ENCODE data around the gene SULF2.

Gene SULF2

DNA sequence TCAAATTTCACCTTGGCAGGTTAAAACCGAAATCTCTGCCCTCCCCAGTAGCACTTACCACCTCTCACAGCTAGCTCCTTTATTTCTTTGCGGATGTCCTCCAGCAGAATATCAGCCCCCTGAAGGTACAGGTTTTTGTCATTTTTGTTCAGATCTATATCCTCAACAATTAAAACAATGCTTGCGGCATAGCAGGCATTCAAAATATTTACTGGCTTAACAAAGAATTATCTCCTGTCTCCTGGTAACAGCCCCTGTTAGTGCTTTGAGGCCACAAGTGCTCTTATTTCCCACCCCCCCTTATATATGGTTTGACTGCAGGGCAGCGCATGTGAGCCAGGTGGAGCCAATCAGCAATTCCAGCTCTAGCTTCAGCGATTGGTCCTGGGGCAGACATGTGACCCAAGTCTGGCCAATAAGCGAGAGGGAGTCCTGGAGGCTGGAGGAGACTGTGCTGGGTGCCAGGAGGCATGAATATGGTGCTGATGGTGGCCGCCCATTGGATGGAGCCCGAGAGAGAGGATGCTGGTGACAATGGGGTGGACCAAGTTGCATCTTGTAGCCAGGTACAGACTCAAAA, 21.0 kb downstream of the SULF2 start:
- no peak for DNase-seq (ENCODE audit: insufficient read length, low spot score)
- TF ChIP-seq, protein P1, sequence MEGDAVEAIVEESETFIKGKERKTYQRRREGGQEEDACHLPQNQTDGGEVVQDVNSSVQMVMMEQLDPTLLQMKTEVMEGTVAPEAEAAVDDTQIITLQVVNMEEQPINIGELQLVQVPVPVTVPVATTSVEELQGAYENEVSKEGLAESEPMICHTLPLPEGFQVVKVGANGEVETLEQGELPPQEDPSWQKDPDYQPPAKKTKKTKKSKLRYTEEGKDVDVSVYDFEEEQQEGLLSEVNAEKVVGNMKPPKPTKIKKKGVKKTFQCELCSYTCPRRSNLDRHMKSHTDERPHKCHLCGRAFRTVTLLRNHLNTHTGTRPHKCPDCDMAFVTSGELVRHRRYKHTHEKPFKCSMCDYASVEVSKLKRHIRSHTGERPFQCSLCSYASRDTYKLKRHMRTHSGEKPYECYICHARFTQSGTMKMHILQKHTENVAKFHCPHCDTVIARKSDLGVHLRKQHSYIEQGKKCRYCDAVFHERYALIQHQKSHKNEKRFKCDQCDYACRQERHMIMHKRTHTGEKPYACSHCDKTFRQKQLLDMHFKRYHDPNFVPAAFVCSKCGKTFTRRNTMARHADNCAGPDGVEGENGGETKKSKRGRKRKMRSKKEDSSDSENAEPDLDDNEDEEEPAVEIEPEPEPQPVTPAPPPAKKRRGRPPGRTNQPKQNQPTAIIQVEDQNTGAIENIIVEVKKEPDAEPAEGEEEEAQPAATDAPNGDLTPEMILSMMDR (IDR thresholded peaks at IDR 0.05; ENCODE audit: insufficient read depth, missing control alignments): no peak
- no peak for FAIRE-seq

DNA sequence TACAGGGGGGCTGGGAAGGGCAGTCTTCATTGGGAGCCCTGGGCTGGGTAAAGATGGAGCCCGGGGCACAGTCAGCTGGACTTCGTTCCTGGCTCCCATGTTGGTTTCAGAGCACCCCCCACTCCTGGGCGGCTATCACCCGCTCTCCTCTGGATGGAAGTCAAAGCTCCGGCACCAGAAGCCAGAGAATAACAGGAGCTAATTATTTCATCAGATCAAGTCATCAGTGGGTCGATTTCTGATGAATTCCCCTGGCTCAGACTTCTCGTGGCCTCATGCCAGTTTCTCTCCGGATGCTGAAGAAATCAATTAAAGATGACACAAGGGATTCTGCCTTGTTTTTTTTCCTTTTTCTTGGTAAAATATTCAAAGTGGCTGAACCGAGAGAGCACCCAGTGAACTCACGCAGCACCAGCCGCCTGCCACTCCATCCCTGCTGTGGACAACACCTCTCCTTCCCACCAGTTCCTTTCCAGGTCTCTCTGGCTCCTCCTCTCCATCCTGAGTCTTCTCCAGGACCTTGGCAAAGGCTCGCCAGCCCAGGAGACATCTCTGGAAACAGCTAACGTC, 22.5 kb downstream of the SULF2 start:
- TF ChIP-seq, protein P1 (IDR thresholded peaks at IDR 0.05; ENCODE audit: insufficient read depth, missing control alignments): no peak
- DNase-seq (ENCODE audit: insufficient read length, low spot score): no peak
- no peak for FAIRE-seq

DNA sequence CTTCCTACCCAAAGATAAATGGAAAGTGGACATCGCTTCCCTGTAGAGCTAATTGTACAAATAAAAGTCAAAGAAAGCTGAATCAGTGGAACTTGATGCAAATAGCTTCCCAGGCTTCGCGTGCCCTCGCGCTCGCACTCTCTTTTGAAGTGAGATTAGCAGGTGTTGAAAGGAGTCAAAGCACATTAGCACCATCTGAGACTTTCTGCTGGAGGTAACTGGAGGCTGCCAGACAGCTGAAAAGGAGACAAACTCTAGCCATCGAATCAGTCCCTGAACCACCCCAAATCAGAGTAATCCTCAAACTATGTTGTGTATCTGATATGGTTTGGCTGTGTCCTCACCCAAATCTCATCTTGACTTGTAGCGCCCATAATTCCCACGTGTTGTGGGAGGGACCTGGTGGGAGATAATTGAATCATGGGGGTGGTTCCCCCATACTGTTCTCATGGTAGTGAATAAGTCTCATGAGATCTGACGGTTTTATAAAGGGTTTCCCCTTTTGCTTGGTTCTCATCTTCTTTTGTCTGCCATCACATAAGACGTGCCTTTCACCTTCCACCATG, 23.7 kb downstream of the SULF2 start:
- no peak for FAIRE-seq
- DNase-seq (ENCODE audit: insufficient read length, low spot score): no peak
- TF ChIP-seq, protein P1 (IDR thresholded peaks at IDR 0.05; ENCODE audit: insufficient read depth, missing control alignments): no peak

DNA sequence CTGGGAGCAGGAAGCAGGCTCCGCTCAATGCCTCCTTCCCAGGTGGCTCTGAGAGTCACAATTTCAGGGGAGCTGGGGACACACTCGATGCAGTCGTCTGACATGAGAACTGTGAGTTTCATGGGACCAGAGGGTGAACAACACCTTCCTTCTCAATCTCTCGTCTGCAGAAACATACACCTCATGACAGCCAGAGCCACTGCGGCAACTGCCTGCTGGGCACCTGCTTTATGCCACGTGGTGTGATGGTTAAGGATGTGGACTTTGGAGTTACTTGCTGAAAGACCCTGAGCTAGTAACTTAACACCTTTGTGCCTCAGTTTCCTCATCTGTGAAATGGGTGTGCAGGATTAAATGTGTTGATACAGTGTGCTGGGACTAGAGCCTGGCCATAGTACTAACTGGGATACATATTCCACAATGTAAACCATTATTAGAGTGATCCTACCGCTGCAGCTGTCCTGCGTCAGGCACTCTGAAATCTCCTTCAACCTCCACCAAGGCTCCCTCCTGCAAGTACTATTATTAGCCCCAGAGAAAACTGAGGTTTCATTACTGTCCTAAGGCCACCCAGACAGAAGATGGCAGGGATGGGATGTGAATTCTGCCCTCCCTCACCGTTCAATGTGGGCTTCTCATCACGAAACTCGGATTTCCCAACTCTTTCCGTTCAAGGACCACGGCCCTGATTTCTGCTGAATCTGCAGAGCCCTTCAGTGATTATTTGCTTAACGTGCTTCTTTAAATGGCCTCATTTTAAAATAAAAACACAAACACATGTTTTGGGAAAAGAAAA, 24.4 kb downstream of the SULF2 start:
- no peak for FAIRE-seq
- TF ChIP-seq, protein P1 (IDR thresholded peaks at IDR 0.05; ENCODE audit: insufficient read depth, missing control alignments): no peak
- DNase-seq (ENCODE audit: insufficient read length, low spot score): no peak

DNA sequence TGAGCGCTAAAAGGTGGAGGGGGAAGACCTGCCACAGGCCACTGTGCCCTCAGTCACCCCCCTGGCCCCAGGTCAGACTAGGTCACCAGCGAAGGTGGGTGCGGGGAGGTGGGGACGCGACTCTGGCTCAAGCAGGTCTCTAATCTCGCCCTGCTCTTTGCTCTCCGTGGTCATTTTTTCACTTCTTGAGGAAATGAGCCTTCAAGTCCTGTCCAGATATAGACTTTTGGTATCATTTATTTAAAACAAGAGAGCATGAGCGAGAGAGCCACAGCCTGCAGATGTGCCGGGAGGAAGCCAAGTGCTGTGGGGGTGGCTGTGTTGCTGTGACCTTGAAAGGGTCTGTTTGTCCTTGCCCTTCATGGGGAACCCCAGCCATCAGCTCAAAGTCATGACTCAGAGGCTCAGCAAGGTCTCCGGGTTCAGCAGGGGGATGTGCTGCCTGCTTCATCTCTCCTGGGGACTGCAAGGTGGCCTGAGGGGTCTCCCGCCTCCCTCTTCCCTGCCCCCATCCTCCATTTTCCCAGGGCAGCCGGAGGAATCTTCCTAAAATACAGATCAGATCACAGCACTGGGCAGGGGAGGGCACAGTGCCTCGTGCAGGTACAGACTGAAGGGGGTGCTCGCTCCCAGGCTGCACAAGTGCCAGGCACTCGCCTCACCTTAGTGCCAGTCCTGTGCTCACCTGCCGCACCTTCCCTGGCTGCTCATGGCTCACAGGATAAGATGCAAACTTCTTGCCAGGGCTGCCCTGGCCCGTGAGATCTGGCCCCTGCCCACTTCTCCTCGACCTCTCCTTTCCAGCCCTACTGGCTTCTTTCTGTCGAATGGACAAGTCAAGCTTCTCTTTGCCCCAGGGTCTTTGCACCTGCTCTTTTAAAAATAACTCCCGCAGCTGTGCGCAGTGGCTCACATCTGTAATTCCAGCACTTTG, 26.5 kb downstream of the SULF2 start:
- FAIRE-seq (no peak), DNase-seq (ENCODE audit: insufficient read length, low spot score) (no peak)
- TF ChIP-seq, protein P1 (IDR thresholded peaks at IDR 0.05; ENCODE audit: insufficient read depth, missing control alignments): no peak

DNA sequence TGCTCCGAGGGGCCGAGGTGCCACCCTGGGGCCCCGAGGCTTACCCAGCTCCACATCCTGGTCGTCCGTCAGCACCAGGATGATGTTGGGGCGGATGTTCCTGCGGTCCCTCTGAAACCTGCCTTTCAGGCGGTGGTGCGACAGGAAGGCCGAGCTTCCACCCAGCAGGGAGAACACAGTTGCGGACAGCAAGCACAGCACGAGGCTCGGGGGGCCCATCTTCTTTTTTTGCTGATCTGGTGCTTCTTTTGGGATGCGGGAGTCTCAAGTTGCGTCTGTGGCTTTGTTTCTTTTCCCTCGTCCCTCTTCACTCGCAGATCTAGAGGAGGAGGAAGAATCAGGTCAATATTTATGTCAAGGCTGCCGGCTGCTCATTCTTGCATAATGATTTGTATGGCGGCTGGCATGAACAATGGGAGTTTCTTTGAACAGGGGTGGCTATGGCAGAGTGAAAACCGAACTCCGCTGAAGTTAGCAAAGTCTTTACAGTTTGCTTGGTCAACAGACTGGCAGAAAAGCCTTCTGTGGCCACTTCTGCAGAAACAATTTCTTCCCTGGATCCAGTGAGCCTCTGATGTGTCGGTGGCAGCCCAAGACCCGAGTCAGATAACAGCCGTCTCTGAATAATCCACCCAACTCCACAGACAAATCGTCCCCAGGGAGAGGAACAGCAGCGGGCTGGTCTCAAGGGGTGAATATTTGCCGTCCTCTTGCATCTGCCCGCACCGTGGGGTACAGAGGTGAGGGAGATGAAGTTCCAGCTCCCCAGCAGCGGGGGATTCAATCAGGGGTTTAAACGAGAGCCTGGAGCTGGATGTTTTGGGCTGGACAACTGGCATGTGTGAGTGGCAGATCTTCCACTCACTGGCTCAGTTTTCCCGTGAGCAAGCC, 27.9 kb downstream of the SULF2 start:
- DNase-seq (ENCODE audit: insufficient read length, low spot score) (no peak), FAIRE-seq (no peak)
- TF ChIP-seq, protein P1 (IDR thresholded peaks at IDR 0.05; ENCODE audit: insufficient read depth, missing control alignments): no peak
